SU-DHL-6 (cell line): ENCODE results near the gene FBXW7.

ENCODE experiments used
- H2AFZ ChIP-seq: fragments of 200-600 bp; sonication (generic); 2 replicates; pipeline ENCODE4 v1.6.1; 2014; ENCODE audit warnings: low read depth, mild to moderate bottlenecking, moderate library complexity, mixed read lengths, antibody characterized with exemption, low read length; ENCODE audit not compliant: severe bottlenecking
- H3F3A ChIP-seq: fragments of 200-600 bp; shearing (Covaris generic); 2 replicates; pipeline ENCODE4 v1.6.0; 2016; ENCODE audit warnings: antibody characterized with exemption, mild to moderate bottlenecking; ENCODE audit not compliant: insufficient read depth
- H3K27ac ChIP-seq: fragments of 200-600 bp; sonication (generic); 2 replicates; pipeline ENCODE4 v1.5.1; 2016; ENCODE audit warnings: low read depth, mild to moderate bottlenecking, low read length, moderate library complexity, mixed read lengths
- H3K27me3 ChIP-seq: fragments of 200-600 bp; sonication (generic), shearing (Covaris generic); 2 replicates; pipeline ENCODE4 v1.6.0; 2014; ENCODE audit warnings: mild to moderate bottlenecking, low read length
- H3K36me3 ChIP-seq: fragments of 200-600 bp; sonication (generic); 2 replicates; pipeline ENCODE4 v1.6.1; 2014; ENCODE audit warnings: mild to moderate bottlenecking, low read length, mixed read lengths
- H3K4me2 ChIP-seq: fragments of 300-600, 200-600 bp; shearing (Covaris generic), sonication (generic); 2 replicates; pipeline ENCODE4 v1.6.0; 2014; ENCODE audit warnings: low read length, low read depth, mild to moderate bottlenecking; ENCODE audit not compliant: poor library complexity, severe bottlenecking
- H3K4me3 ChIP-seq: fragments of 200-600 bp; sonication (generic); 2 replicates; pipeline ENCODE4 v1.5.1; 2014; ENCODE audit warnings: antibody characterized with exemption, low read length, mild to moderate bottlenecking, mixed read lengths; ENCODE audit not compliant: insufficient read depth, poor library complexity, severe bottlenecking
- H3K79me2 ChIP-seq: fragments of 200-600 bp; sonication (generic); 2 replicates; pipeline ENCODE4 v1.6.1; 2014; ENCODE audit warnings: mild to moderate bottlenecking, low read length, moderate library complexity; ENCODE audit not compliant: insufficient read depth
- H3K9ac ChIP-seq: fragments of 200-600 bp; sonication (generic); 2 replicates; pipeline ENCODE4 v1.7.0; 2014; ENCODE audit warnings: mild to moderate bottlenecking, low read length
- H3K9me2 ChIP-seq: fragments of 200-600 bp; sonication (generic); replicated peaks from 2 replicates; pipeline ENCODE4 v1.6.1; 2014; ENCODE audit warnings: low read length; ENCODE audit not compliant: insufficient read depth
- H3K9me3 ChIP-seq: fragments of 200-600 bp; sonication (generic); 2 replicates; pipeline ENCODE4 v1.6.1; 2014; ENCODE audit warnings: low read length, mixed read lengths; ENCODE audit not compliant: insufficient read depth
- H4K20me1 ChIP-seq: fragments of 200-600 bp; sonication (generic); 2 replicates; pipeline ENCODE4 v1.6.1; 2014; ENCODE audit warnings: low read depth, mild to moderate bottlenecking, antibody characterized with exemption, low read length, moderate library complexity, mixed read lengths
- EZH2phosphoT487 ChIP-seq: fragments of 200-600 bp; sonication (generic), shearing (Covaris generic); conservative IDR thresholded peaks from 2 replicates; pipeline ENCODE4 v1.6.1; 2018; ENCODE audit warnings: mild to moderate bottlenecking, antibody characterized with exemption, low read length, moderate library complexity, mixed read lengths
- TF ChIP-seq, protein P1 (sequence below): fragments of 200-600 bp; sonication (generic); IDR thresholded peaks from one replicate; pipeline ENCODE4 v1.5.1; 2017; ENCODE audit warnings: antibody characterized with exemption, mild to moderate bottlenecking, low read length, moderate library complexity; ENCODE audit not compliant: insufficient read depth, poor library complexity, severe bottlenecking

FBXW7 gene

DNA sequence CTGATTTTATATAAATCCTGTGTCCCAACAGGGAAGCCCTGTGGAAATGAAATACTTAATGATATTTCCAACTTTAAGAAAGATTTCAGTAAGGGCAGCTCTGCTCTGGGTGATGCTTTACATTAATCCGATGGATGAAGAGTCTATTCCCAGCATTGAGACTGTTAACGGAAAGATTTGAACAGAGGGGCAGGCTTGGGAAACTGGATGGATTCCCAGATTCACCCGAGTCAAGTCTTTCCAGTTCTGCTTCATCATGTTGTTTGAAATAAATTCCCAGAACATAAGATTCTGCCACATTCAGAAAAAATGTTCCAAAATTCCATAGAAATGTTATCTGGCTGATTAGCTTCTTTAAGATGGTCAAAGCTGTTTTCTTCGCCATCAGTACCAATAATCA, 246.0 kb downstream of the FBXW7 start:
- no peak overlapping the region for H2AFZ ChIP-seq
- no peak overlapping the region for H3K4me3 ChIP-seq
- no peaks in the 10 kb centered on the region for H3K9me2 ChIP-seq
- H3K4me2 ChIP-seq = no peak overlapping the region
- no peaks in the 10 kb centered on the region for H3K27me3 ChIP-seq
- TF ChIP-seq, protein P1, sequence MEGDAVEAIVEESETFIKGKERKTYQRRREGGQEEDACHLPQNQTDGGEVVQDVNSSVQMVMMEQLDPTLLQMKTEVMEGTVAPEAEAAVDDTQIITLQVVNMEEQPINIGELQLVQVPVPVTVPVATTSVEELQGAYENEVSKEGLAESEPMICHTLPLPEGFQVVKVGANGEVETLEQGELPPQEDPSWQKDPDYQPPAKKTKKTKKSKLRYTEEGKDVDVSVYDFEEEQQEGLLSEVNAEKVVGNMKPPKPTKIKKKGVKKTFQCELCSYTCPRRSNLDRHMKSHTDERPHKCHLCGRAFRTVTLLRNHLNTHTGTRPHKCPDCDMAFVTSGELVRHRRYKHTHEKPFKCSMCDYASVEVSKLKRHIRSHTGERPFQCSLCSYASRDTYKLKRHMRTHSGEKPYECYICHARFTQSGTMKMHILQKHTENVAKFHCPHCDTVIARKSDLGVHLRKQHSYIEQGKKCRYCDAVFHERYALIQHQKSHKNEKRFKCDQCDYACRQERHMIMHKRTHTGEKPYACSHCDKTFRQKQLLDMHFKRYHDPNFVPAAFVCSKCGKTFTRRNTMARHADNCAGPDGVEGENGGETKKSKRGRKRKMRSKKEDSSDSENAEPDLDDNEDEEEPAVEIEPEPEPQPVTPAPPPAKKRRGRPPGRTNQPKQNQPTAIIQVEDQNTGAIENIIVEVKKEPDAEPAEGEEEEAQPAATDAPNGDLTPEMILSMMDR = no peak
- no peak for TF ChIP-seq EZH2phosphoT487
- no peak overlapping the region for H3K27ac ChIP-seq
- H3K79me2 ChIP-seq = no peaks in the 10 kb centered on the region
- H3K36me3 ChIP-seq = no peaks in the 10 kb centered on the region
- no peaks in the 10 kb centered on the region for H4K20me1 ChIP-seq
- H3F3A ChIP-seq = no peaks in the 10 kb centered on the region
- H3K9me3 ChIP-seq = no peaks in the 10 kb centered on the region
- H3K9ac ChIP-seq = no peak overlapping the region

DNA sequence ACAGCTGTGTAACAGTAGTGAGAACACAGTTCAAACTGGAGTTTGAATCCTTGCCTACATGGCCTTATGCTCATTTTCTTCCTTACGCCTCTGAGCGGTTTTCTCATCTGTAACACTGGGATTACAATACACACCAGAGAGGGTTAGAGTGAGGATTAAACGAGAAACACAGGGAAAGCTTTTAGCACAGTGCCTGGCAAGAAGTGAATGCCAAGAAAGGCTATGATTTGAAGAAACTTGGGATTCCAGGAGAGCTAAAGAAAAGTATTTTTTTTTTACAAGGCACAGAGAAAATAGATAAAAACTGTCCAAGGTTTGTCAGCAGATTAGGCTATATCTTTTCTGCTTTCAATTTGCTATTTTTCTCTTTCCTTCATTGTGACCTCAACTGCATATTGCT, 246.4 kb downstream of the FBXW7 start:
- Histone ChIP-seq H3F3A (no peaks in the 10 kb centered on the region), H3K9me2 (no peaks in the 10 kb centered on the region), H3K79me2 (no peaks in the 10 kb centered on the region), H3K27me3 (no peaks in the 10 kb centered on the region), H3K9me3 (no peaks in the 10 kb centered on the region), H3K9ac (no peak overlapping the region), H3K36me3 (no peaks in the 10 kb centered on the region), H3K4me2 (no peak overlapping the region), H4K20me1 (no peaks in the 10 kb centered on the region), H2AFZ (no peak overlapping the region), H3K4me3 (no peak overlapping the region), H3K27ac (no peak overlapping the region)
- TF ChIP-seq EZH2phosphoT487 = no peak
- TF ChIP-seq, protein P1 = no peak

DNA sequence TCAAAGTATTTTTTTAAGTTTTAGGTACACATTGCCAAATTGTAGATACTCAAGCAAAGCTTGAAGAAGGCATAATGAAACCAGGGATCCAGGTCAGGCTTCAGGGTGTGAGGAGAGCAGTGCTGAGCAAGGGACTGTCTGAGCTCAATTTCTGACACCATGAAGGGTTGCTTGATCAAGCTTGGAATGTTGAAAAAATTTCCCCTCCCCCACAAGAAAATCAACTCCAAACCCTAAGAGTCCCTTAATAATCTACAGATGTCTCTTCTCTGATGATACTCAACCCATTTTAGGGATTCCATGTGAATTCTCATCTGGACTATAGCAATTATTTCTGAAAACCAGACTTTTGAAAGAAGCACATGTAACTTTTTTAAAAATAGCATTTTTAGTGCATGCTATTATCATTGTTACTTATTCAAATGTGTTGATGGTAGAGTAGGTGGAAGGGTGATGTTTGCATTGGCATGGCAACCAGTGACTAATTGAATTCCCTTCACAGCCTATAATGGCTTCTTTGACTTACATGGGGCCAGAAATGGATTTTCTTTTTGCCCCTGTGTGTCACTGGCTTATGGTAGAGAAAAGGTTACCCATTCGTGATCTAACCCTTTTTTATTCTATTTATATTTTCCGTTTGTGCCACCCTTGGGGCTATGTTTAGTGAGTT, 252.0 kb downstream of the FBXW7 start:
- Histone ChIP-seq H3K27ac (no peak overlapping the region), H3K9me3 (no peaks in the 10 kb centered on the region), H3K27me3 (no peaks in the 10 kb centered on the region), H4K20me1 (no peaks in the 10 kb centered on the region), H3K4me3 (no peak overlapping the region), H2AFZ (no peak overlapping the region), H3K36me3 (no peaks in the 10 kb centered on the region), H3K9ac (no peak overlapping the region), H3K9me2 (no peaks in the 10 kb centered on the region), H3F3A (no peaks in the 10 kb centered on the region), H3K4me2 (no peak overlapping the region), H3K79me2 (no peaks in the 10 kb centered on the region)
- TF ChIP-seq EZH2phosphoT487 = no peak
- TF ChIP-seq, protein P1 = no peak
